Measurements from ENCODE around the gene PTPRT.

- no peak for TF ChIP-seq POLR2AphosphoS5 (IDR thresholded peaks at IDR 0.05)
- TF ChIP-seq CTCF (IDR thresholded peaks at IDR 0.05), result no peak
Measured at GRCh38 chr20:42399802-42400201, 789.9 kb downstream of the PTPRT start.

Measured in suprapubic skin (tissue), 3 donors.